ENCODE results near the gene TRAPPC4. TPM values are rescaled to one million over a fixed set of nuclear protein-coding genes. Genes with fewer than 3 reads are reported as not detected.

The TRAPPC4 gene
- total and polyA plus RNA-seq, 12 donors: 14.6 to 95.1 (median 37.5) TPM

DNA sequence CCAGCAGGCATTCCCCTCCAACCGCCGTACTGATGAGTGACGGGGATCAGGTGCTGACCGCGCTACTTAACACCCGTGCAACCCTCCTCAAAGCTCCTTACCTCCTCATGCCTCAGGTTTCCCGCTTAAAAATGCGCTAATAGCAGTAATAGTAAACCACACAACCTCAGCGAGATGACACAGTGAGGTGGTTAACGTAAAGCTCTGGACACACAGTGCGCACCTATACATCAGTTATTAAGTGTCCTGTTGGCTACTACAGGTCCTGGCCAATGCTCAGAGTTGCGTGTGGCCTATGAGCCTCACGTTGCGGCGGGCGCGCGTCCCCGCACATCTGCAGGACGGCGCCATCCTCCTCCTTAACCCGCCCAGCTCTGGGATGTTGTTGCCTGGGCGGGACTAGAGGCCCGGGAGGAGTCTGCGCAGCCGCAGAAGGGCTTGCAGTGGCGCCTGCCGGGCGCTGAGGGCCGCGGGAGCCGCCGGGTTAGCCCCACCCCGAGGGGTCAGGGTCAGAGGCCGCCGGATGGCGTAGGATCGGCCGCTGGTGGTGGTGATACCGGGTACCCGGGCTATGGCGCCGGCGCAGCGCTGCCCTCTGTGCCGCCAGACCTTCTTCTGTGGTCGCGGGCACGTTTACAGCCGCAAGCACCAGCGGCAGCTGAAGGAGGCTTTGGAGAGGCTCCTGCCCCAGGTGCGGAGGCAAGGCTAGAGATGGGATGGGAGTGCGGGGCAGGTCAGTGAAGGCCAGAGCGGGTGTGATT is 20.8 kb upstream of the TRAPPC4 start, which contains the start of gene CENATAC:
TSS of gene CENATAC (plus strand) at position 512 of the 761 bp plus-strand sequence. CDS start at position 572, 60 bp downstream.
- WGBS, 2 donors: 0 to 1% methylated on average over 54 of the region's 54 CpGs
- peaks cover 0 to 40% (median 31%) of the 10 kb centered on the region in 9 donors for H3K36me3 ChIP-seq
- ATAC-seq (peak; percentile 99 to 100 (median 100)), DNase-seq (peak; percentile 96 to 98)
- peak within 1 kb of the TSS; percentile 16 to 91 (median 89) for H3K27ac ChIP-seq
- H3K9me3 ChIP-seq: no peaks in the 10 kb centered on the region
- H3K4me1 ChIP-seq: peaks cover 4 to 36% (median 26%) of the 10 kb centered on the region in 9 donors
- intact Hi-C loops (cut with DNase I): no loop called here
- peak in 3 of 9 donors; percentile 26 to 33 (median 30) for TF ChIP-seq CTCF (IDR thresholded peaks at IDR 0.05)
- peak within 1 kb of the TSS; percentile 74 to 100 (median 82) for H3K4me3 ChIP-seq
- no peaks in the 10 kb centered on the region for H3K27me3 ChIP-seq

DNA sequence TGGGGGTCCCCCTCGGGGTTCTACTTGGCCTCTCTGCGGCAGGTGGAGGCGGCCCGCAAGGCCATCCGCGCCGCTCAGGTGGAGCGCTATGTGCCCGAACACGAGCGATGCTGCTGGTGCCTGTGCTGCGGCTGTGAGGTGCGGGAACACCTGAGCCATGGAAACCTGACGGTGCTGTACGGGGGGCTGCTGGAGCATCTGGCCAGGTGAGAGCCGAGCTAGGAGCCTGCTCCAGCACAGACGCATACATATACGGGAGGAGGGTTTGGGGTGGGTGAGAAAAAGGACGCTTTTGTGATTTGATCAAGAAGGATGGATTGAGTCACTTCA is 20.2 kb upstream of the TRAPPC4 start:
- Histone ChIP-seq H3K27ac (peak overlapping the region; percentile 16 to 91 (median 89)), H3K9me3 (no peaks in the 10 kb centered on the region), H3K27me3 (no peaks in the 10 kb centered on the region), H3K4me3 (peak overlapping the region; percentile 74 to 100 (median 82)), H3K36me3 (peaks cover 0 to 45% (median 36%) of the 10 kb centered on the region in 9 donors), H3K4me1 (peaks cover 4 to 36% (median 26%) of the 10 kb centered on the region in 9 donors)
- DNase-seq (peak in 1 of 2 donors; percentile 13), ATAC-seq (peak in 7 of 8 donors; percentile 5 to 45 (median 22))
- WGBS, 2 donors: 1 to 3% methylated on average over 19 of the region's 19 CpGs
- no peak for TF ChIP-seq CTCF (IDR thresholded peaks at IDR 0.05)
- intact Hi-C loops (cut with DNase I): no loop called here

DNA sequence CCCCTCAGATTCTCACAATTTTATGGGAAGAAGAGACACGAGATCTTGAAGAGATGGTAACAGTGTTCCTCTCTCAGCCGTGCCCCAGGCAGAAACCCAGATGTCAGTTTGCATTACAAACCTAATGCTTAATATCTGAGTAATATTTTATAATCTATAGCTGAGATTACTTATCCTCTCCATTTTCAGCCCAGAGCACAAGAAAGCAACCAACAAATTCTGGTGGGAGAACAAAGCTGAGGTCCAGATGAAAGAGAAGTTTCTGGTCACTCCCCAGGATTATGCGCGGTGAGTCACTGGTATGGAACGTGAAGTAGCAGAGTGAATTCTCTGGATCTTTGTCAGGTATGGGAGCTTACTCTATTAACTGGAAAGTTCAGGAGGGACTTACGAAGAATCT is 19.7 kb upstream of the TRAPPC4 start:
- ATAC-seq: no peak
- peaks cover 0 to 50% (median 36%) of the 10 kb centered on the region in 9 donors for H3K36me3 ChIP-seq
- peak overlapping the region in 9 of 10 donors; percentile 74 to 100 (median 85) for H3K4me3 ChIP-seq
- peak overlapping the region in 8 of 10 donors; percentile 80 to 91 (median 89) for H3K27ac ChIP-seq
- H3K9me3 ChIP-seq: no peaks in the 10 kb centered on the region
- WGBS, 2 donors: 58 to 60% methylated on average over 6 of the region's 6 CpGs
- intact Hi-C loops (cut with DNase I): no loop called here
- TF ChIP-seq CTCF (IDR thresholded peaks at IDR 0.05): no peak
- H3K4me1 ChIP-seq: peaks cover 4 to 36% (median 26%) of the 10 kb centered on the region in 9 donors
- no peaks in the 10 kb centered on the region for H3K27me3 ChIP-seq
- no peak for DNase-seq

GRCh38 chr11:119000906-119001305 is 17.7 kb upstream of the TRAPPC4 start:
- Histone ChIP-seq H3K36me3 (peaks cover 0 to 71% (median 36%) of the 10 kb centered on the region in 9 donors), H3K9me3 (no peaks in the 10 kb centered on the region), H3K4me1 (peaks cover 4 to 36% (median 26%) of the 10 kb centered on the region in 9 donors), H3K27ac (no peak overlapping the region), H3K27me3 (no peaks in the 10 kb centered on the region), H3K4me3 (no peak overlapping the region)
- no peak for ATAC-seq
- no peak for TF ChIP-seq CTCF (IDR thresholded peaks at IDR 0.05)
- intact Hi-C loops (cut with DNase I): no loop called here
- DNase-seq: no peak
- 61 to 73% methylated on average over 1 of the region's 1 CpG for WGBS, 2 donors

Measured in heart right ventricle (tissue), 16 donors.